HCT116 (cell line): Measurements from ENCODE around the gene ASPN. TPM values are rescaled to one million over a fixed set of nuclear protein-coding genes. Genes with fewer than 3 reads are reported as not detected.

Experiments
- ATAC-seq: fragments of 200-7000 bp; cut with Tn5 transposase; 2 replicates; pipeline ENCODE4 v1.9.1; 2020; ENCODE audit warnings: mild to moderate bottlenecking, moderate library complexity
- BruUV-seq: library from RNA; stranded (reverse); fragments of 400-500 nt; replicated peaks from 2 replicates; lab custom pipeline; 2021; lab: Mats Ljungman, UMichigan
- CTCF ChIA-PET: fragments of 300-600 bp; sonication (Branson Sonifier 250); formaldehyde crosslinking; loops from one replicate; lab custom pipeline; 2021; ENCODE audit warnings: antibody characterized with exemption; lab: Charles Lee
- POLR2A ChIA-PET: fragments of 300-600, 350-600 bp; sonication (Branson Sonifier 250); formaldehyde crosslinking; loops from one replicate; lab custom pipeline; 2021; ENCODE audit warnings: antibody characterized with exemption; lab: Charles Lee
- RAD21 ChIA-PET, 2 experiments: fragments of 300-600 bp; sonication (Branson Sonifier 250); formaldehyde crosslinking; loops; one replicate each; lab custom pipeline; 2023; ENCODE audit warnings: low total read pairs in 2 of 2; ENCODE audit not compliant: uncharacterized antibody in 2 of 2, unreplicated experiment in 2 of 2, low non-redundant PET in 1 of 2; lab: Charles Lee
- DNase-seq: peaks from one replicate; pipeline ENCODE4 v3.0.0-alpha.2; 2010; ENCODE audit warnings: low read depth, low spot score
- H2AFZ ChIP-seq: fragments of 200-600 bp; shearing (Covaris generic), sonication (generic); 2 replicates; pipeline ENCODE4 v1.6.1; 2017; ENCODE audit warnings: low read depth, mixed run types, mixed read lengths, antibody characterized with exemption, low read length; ENCODE audit not compliant: poor library complexity, severe bottlenecking
- H3K27ac ChIP-seq: 2 replicates; pipeline ENCODE4 v1.5.1; 2012; ENCODE audit warnings: low read depth, low read length
- H3K27me3 ChIP-seq: fragments of 200-600 bp; sonication (generic); 2 replicates; pipeline ENCODE4 v1.6.1; 2016; ENCODE audit warnings: mixed run types, low read length, mixed read lengths; ENCODE audit not compliant: insufficient read depth
- H3K36me3 ChIP-seq, 2 experiments: fragments of 200-500 bp in 1 of 2; fragments of 200-600 bp in 1 of 2; sonication (Bioruptor generic) in 1 of 2; sonication (generic) in 1 of 2; 2 replicates each; pipeline versions ENCODE4 v1.5.1 to v1.6.1; 2014 to 2016; ENCODE audit warnings: low read length in 2 of 2, inconsistent platforms in 1 of 2, mixed read lengths in 1 of 2, mixed run types in 1 of 2; ENCODE audit not compliant: insufficient read depth in 2 of 2, control insufficient read depth in 1 of 2
- H3K4me1 ChIP-seq, 2 experiments: fragments of 200-600 bp in 1 of 2; sonication (generic) in 1 of 2; 2 replicates each; pipeline versions ENCODE4 v1.5.1 to v1.6.1; 2012 to 2017; ENCODE audit warnings: low read length in 2 of 2, inconsistent platforms in 1 of 2, mild to moderate bottlenecking in 1 of 2, mixed read lengths in 1 of 2, mixed run types in 1 of 2, moderate library complexity in 1 of 2; ENCODE audit not compliant: insufficient read depth in 2 of 2, control insufficient read depth in 1 of 2
- H3K4me2 ChIP-seq: fragments of 200-600 bp; sonication (generic); 2 replicates; pipeline ENCODE4 v1.6.1; 2017; ENCODE audit warnings: mixed run types, low read length, mixed read lengths
- H3K4me3 ChIP-seq, 2 experiments: fragments of 200-600 bp in 1 of 2; sonication (generic) in 1 of 2; replicated peaks in 1 of 2; 2 replicates each; pipeline ENCODE4 v1.5.1; 2011 to 2016; ENCODE audit warnings: low read length in 2 of 2, control low read depth in 1 of 2, low read depth in 1 of 2, mild to moderate bottlenecking in 1 of 2, mixed read lengths in 1 of 2, mixed run types in 1 of 2
- H3K79me2 ChIP-seq: fragments of 200-600 bp; sonication (generic); 2 replicates; pipeline ENCODE4 v1.6.1; 2017; ENCODE audit warnings: mild to moderate bottlenecking, mixed run types, low read length, moderate library complexity, mixed read lengths; ENCODE audit not compliant: insufficient read depth
- H3K9ac ChIP-seq: fragments of 200-600 bp; sonication (generic); 2 replicates; pipeline ENCODE4 v1.6.1; 2016; ENCODE audit warnings: low read length, mixed read lengths
- H3K9me2 ChIP-seq: fragments of 200-600 bp; sonication (generic), shearing (Covaris generic); 2 replicates; pipeline ENCODE4 v1.6.1; 2017; ENCODE audit warnings: mixed run types, mild to moderate bottlenecking, moderate library complexity; ENCODE audit not compliant: insufficient read depth
- H3K9me3 ChIP-seq, 2 experiments: fragments of 200-500 bp in 1 of 2; fragments of 200-600 bp in 1 of 2; sonication (Bioruptor generic) in 1 of 2; sonication (generic) in 1 of 2; 2 replicates each; pipeline ENCODE4 v1.6.1; 2014 to 2017; ENCODE audit warnings: low read length in 2 of 2, mixed read lengths in 2 of 2, inconsistent platforms in 1 of 2, low read depth in 1 of 2, mild to moderate bottlenecking in 1 of 2, mixed run types in 1 of 2, moderate library complexity in 1 of 2; ENCODE audit not compliant: control insufficient read depth in 1 of 2, insufficient read depth in 1 of 2
- H4K20me1 ChIP-seq: fragments of 200-600 bp; sonication (generic), shearing (Covaris generic); 2 replicates; pipeline ENCODE4 v1.6.1; 2017; ENCODE audit warnings: mixed run types, mild to moderate bottlenecking, moderate library complexity; ENCODE audit not compliant: insufficient read depth
- CBX3 ChIP-seq: IDR thresholded peaks from 2 replicates; pipeline ENCODE4 v1.6.1; 2012; ENCODE audit warnings: low read depth
- CEBPB ChIP-seq: IDR thresholded peaks from 2 replicates; pipeline ENCODE4 v1.6.1; 2012; ENCODE audit warnings: low read depth
- CTCF ChIP-seq, 3 experiments: fragments of 200-600 bp in 1 of 3; sonication (generic) in 1 of 3; IDR thresholded peaks in 2 of 3; conservative IDR thresholded peaks in 1 of 3; 2 replicates each; pipeline ENCODE4 v1.5.1; 2012 to 2017; ENCODE audit warnings: low read depth in 2 of 3, low read length in 2 of 3, antibody characterized with exemption in 1 of 3, borderline replicate concordance in 1 of 3, control low read depth in 1 of 3, mild to moderate bottlenecking in 1 of 3, mixed read lengths in 1 of 3, mixed run types in 1 of 3, moderate library complexity in 1 of 3; ENCODE audit not compliant: insufficient read depth in 1 of 3
- EGR1 ChIP-seq: IDR thresholded peaks from 2 replicates; pipeline ENCODE4 v1.6.1; 2012; ENCODE audit warnings: low read depth
- EZH2 ChIP-seq: fragments of 200-600 bp; sonication (generic); IDR thresholded peaks from 2 replicates; pipeline ENCODE4 v1.6.1; 2017; ENCODE audit warnings: antibody characterized with exemption, mixed run types
- EZH2phosphoT487 ChIP-seq: fragments of 200-600 bp; IDR thresholded peaks from 2 replicates; pipeline ENCODE4 v1.6.1; 2018; ENCODE audit warnings: antibody characterized with exemption, borderline replicate concordance
- JUND ChIP-seq: IDR thresholded peaks from 2 replicates; pipeline ENCODE4 v1.6.1; 2012
- POLR2A ChIP-seq: IDR thresholded peaks from 2 replicates; pipeline ENCODE4 v1.7.0; 2011; ENCODE audit warnings: borderline replicate concordance; ENCODE audit not compliant: insufficient read depth, insufficient read length; ENCODE audit errors: extremely low read depth
- POLR2AphosphoS5 ChIP-seq: IDR thresholded peaks from 2 replicates; pipeline ENCODE4 v1.6.1; 2011; ENCODE audit warnings: mild to moderate bottlenecking, low read depth, low read length, moderate library complexity
- RAD21 ChIP-seq: IDR thresholded peaks from 2 replicates; pipeline ENCODE4 v1.6.1; 2012; ENCODE audit warnings: low read depth, mild to moderate bottlenecking
- SIN3A ChIP-seq: IDR thresholded peaks from 2 replicates; pipeline ENCODE4 v1.6.1; 2012; ENCODE audit warnings: low read depth
- SP1 ChIP-seq: IDR thresholded peaks from 2 replicates; pipeline ENCODE4 v1.6.1; 2012; ENCODE audit warnings: low read depth
- SRF ChIP-seq: IDR thresholded peaks from 2 replicates; pipeline ENCODE4 v1.6.1; 2012; ENCODE audit warnings: low read depth
- TCF7L2 ChIP-seq: IDR thresholded peaks from 2 replicates; pipeline ENCODE4 v1.7.0; 2011; ENCODE audit warnings: borderline replicate concordance, inconsistent platforms; ENCODE audit not compliant: insufficient read depth, insufficient read length; ENCODE audit errors: extremely low read depth
- YY1 ChIP-seq: IDR thresholded peaks from 2 replicates; pipeline ENCODE4 v1.6.1; 2011; ENCODE audit warnings: low read length, low read depth, moderate library complexity, mild to moderate bottlenecking; ENCODE audit not compliant: insufficient replicate concordance; ENCODE audit errors: extremely low read depth
- ZFX ChIP-seq: fragments of 450-650 bp; IDR thresholded peaks from 2 replicates; pipeline ENCODE4 v1.6.1; 2017
- ZNF274 ChIP-seq: fragments of 200-500 bp; sonication (Bioruptor generic); IDR thresholded peaks from 2 replicates; pipeline ENCODE4 v1.6.1; 2014; ENCODE audit warnings: mild to moderate bottlenecking, low read depth, low read length, inconsistent platforms
- intact Hi-C: fragments of 100-400 bp; cut with micrococcal nuclease; formaldehyde crosslinking; loops from 2 replicates; pipeline ENCODE4 v1.10.0; 2022
- total RNA-seq: library from RNA; stranded (reverse); gene quantifications from one replicate; pipeline ENCODE4 v1.2.1, GENCODE V29; 2021; ENCODE audit not compliant: unreplicated experiment

The ASPN gene
- total RNA-seq, 1 experiment from 2014 or later = not detected

GRCh38 chr9:92424340-92424739 lies 58.0 kb downstream of the ASPN start, which contains the start of gene OMD:
Gene OMD, minus strand, starts transcription at chr9:92424471. Its CDS starts 6,913 bp downstream, at chr9:92417558.
- Histone ChIP-seq H3K4me1 (no peaks in the 10 kb centered on the region), H3K9ac (no peak within 1 kb of the TSS), H3K4me3 (no peak within 1 kb of the TSS), H4K20me1 (no peaks in the 10 kb centered on the region), H3K27ac (no peak within 1 kb of the TSS), H3K4me2 (no peak within 1 kb of the TSS), H3K27me3 (no peaks in the 10 kb centered on the region), H3K9me2 (no peaks in the 10 kb centered on the region)
- DNase-seq (no peak), ATAC-seq (no peak)
- ChIA-PET POLR2A (no interaction called here), CTCF (interaction anchor here (1.2 kb wide), 1 partner anchor 15 kb away, joined by 3 read pairs; no protein-coding TSS in a partner anchor), RAD21 (no interaction called here)
- intact Hi-C loops = no loop called here
- TF ChIP-seq TCF7L2 (no peak), EZH2 (no peak), SRF (no peak), JUND (no peak), RAD21 (no peak), YY1 (no peak), CTCF (IDR thresholded peaks at IDR 0.05 in 2 of 3, conservative IDR thresholded peaks at IDR 0.05 in 1 of 3; ENCODE audit: borderline replicate concordance in 1 of 3, insufficient read depth in 1 of 3, low read depth in 2 of 3, low read length in 2 of 3) (no peak), CEBPB (no peak)
- TF ChIP-seq, all 23 proteins: peak for 0
- H3K79me2 ChIP-seq = no peaks in the 10 kb centered on the region
- H3K9me3 ChIP-seq = no peaks in the 10 kb centered on the region
- H3K36me3 ChIP-seq = no peaks in the 10 kb centered on the region
- BruUV-seq = no TSS peak
- H2AFZ ChIP-seq = no peak within 1 kb of the TSS

GRCh38 chr9:92423612-92424011 lies 58.7 kb downstream of the ASPN start:
- ChIA-PET CTCF (no interaction called here), RAD21 (no interaction called here), POLR2A (no interaction called here)
- Histone ChIP-seq H3K79me2 (no peaks in the 10 kb centered on the region), H3K4me1 (no peaks in the 10 kb centered on the region), H2AFZ (no peak overlapping the region), H3K4me2 (no peak overlapping the region), H4K20me1 (no peaks in the 10 kb centered on the region), H3K9ac (no peak overlapping the region), H3K4me3 (no peak overlapping the region), H3K27ac (no peak overlapping the region), H3K9me3 (no peaks in the 10 kb centered on the region), H3K27me3 (no peaks in the 10 kb centered on the region), H3K9me2 (no peaks in the 10 kb centered on the region), H3K36me3 (no peaks in the 10 kb centered on the region)
- BruUV-seq = no TSS peak
- no peak for DNase-seq
- TF ChIP-seq EGR1 (no peak), RAD21 (no peak), ZFX (no peak), SIN3A (no peak), EZH2 (no peak), ZNF274 (no peak), CTCF (IDR thresholded peaks at IDR 0.05 in 2 of 3, conservative IDR thresholded peaks at IDR 0.05 in 1 of 3; ENCODE audit: borderline replicate concordance in 1 of 3, insufficient read depth in 1 of 3, low read depth in 2 of 3, low read length in 2 of 3) (no peak), SP1 (no peak), CBX3 (no peak), CEBPB (no peak), EZH2phosphoT487 (no peak), YY1 (no peak), JUND (no peak), SRF (no peak), POLR2A (no peak), POLR2AphosphoS5 (no peak)
- no peak for ATAC-seq
- intact Hi-C loops = no loop called here
